Stimulated activated CD4-positive, alpha-beta T cell treated with anti-CD3 and anti-CD28 coated beads, Interleukin-4, amount 100 ng/mL, for 4 hours (primary cell): Measurements from ENCODE around the gene MRPS18C.
"Not testable (repeated sequence)": the region's sequence is repeated elsewhere in the genome, so short reads cannot be mapped to it uniquely, and the experiment has no call there.

Experiments used
- DNase-seq, 2 experiments: peaks; one replicate each; pipeline ENCODE4 v3.0.0-alpha.2; 2020

MRPS18C gene

DNA sequence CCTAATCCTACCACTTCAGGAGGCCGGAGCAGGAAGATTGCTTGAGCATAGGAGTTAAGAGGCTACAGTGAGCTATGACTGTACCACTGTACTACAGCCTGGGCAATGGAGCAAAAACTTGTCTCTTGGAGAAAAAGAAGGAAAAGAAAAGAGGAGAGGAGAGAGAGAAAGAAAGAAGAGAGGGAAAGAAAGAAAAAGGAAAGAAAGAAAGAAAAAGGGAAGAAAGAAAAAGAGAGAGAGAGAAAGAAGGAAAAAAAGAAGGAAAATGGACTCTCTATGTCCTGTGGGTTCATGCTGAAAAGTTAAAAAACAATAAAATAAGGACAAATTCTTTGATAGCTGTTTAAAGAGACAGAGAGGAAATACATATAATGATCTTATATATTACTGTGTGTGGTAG lies 42.3 kb downstream of the MRPS18C start:
- no peak for DNase-seq

DNA sequence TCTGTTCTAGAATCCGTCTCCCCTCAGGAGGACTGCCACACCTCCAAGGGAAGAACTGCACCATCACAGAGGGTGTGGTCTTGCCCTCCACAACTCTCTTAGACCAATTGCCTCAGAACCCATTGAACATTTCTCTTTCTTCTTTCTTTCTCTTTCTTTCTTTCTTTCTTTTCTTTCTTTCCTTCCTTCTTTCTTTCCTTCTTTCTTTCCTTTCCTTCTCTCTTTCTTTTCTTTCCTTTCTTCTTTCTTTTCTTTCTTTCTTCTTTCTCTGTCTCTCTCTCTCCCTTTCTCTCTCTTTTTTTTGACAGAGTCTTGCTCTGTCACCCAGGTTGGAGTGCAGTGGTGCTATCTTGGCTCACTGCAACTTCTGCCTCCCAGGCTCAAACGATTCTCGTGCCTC lies 45.8 kb downstream of the MRPS18C start:
- DNase-seq: not testable (repeated sequence)

DNA sequence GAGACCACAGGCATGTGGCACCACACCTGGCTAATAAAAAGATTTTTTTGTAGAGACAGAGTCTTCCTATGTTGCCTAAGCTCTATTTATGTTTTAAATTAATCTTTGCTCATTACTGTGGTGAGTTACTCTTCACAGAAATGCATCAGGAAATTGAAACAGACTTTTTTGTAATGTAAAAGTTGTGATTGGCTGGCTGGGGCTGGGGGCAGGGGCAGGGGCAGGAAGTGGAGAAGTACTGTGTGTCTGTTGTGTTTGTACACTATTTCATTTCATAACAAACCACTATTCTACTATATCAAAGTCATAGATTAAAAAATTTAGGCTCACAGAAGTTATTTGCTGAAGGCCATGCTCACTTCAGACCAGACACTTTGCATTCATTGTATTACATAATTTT lies 48.1 kb downstream of the MRPS18C start:
- DNase-seq: peak in 1 of 2 experiments; percentile 6

DNA sequence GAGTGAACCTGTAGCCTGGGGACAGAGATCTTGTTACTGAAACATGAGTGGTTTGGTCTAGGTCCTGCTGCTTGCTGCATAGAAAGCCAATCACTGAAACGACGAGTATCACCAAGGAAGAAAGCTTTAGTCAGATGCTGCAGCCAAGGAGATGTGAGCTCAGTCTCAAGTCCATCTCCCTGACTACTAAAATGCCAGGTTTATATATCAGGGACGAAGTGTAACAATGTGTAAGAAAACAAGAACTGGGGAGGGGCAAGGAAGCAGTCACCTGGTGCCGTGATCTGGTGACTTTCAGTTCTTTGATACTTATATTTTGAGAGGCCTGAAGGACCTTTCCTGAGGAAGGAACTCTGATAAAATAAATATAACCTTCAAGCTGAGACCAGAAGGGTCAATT lies 48.6 kb downstream of the MRPS18C start:
- no peak for DNase-seq

DNA sequence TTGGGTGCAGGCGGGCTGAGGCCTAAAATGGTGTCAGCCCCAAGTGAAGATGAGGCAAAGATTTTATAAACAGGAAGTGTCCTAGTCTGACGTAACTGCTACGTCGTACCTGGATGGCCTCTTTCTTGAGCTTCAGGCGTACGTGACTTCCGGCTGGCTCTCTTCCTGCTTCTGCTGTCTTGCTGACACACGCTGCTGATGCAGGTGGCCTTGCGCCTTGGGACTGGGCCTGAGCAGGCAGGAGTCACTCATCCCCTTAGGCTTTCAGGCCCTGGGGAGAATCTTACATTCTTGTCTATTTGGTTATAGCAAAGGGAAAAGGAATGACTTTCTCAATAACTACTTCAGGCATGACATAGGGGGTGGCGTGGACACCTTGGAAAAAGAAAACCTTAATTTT lies 49.1 kb downstream of the MRPS18C start:
- DNase-seq: no peak

DNA sequence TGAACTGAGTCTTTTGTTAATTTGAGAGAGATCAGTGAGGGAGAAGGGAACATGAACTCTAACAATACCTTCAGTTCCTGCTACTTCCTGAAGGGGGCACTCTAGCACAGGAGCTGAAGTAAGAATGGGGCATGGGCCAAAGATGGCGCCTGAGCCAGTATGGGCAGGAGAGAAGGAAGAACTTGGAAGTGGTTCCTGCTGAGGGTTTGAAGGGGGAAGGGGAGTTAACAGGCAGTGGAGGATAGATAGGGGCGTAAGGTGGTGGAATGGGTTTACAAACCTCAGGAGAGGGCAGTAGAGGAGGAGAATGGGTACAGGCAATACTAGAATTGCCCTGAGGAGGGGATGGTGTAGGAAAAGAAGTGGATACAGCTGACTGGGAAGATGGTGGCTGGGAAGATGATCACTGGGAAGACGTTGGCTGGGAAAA lies 53.3 kb downstream of the MRPS18C start:
- DNase-seq: peak; percentile 36

DNA sequence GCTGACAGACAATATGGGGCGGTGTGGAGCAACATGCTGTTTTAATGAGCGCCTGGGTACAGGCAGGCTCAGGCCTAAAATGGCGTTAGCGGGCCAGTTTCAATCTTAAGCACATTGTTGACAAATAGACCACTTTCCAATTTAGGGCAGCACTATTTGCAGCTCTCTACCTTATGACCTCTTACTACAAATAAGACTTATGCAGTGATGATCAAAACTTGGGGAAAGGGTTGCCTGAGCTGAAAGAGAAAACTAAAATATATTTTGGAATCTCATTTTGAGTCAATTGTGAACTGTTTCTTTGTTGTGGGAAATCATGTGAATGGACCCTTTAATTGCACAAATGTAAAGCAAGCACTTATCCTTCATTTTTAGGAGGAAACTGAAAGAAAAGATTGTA lies 54.6 kb downstream of the MRPS18C start:
- DNase-seq: no peak
